Measurements from ENCODE around the gene WNT11.

DNA sequence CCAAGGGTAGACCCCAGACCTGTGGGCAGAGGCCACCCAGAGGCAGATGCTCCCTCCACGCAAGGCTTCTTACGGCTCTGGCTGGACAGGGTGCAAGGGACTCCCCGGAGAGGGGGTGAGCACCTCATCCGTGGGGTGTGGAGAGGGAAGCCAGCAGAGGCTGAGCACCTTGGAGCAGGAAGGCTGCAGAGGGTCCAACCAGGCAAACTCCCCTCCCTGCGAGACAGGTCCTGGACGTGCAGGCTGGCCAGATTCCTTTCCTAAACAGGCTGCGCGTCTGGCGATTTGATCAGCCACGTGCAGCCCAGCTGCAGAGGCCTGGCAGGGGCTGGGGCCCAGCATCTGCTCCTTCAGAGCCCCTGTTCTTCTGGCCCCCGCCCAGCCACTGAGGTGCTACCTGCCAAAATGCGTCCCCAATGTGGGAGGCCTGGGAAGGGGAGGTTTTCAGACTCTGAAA lies 49.3 kb downstream of the WNT11 start:
- TF ChIP-seq, protein P1, sequence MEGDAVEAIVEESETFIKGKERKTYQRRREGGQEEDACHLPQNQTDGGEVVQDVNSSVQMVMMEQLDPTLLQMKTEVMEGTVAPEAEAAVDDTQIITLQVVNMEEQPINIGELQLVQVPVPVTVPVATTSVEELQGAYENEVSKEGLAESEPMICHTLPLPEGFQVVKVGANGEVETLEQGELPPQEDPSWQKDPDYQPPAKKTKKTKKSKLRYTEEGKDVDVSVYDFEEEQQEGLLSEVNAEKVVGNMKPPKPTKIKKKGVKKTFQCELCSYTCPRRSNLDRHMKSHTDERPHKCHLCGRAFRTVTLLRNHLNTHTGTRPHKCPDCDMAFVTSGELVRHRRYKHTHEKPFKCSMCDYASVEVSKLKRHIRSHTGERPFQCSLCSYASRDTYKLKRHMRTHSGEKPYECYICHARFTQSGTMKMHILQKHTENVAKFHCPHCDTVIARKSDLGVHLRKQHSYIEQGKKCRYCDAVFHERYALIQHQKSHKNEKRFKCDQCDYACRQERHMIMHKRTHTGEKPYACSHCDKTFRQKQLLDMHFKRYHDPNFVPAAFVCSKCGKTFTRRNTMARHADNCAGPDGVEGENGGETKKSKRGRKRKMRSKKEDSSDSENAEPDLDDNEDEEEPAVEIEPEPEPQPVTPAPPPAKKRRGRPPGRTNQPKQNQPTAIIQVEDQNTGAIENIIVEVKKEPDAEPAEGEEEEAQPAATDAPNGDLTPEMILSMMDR (IDR thresholded peaks at IDR 0.05) = no peak
- TF ChIP-seq EZH2 (IDR thresholded peaks at IDR 0.05) = no peak
